GM19452 (cell line): Measurements from ENCODE around the gene TANGO6.

Source experiments
- ATAC-seq: cut with Tn5 transposase; IDR thresholded peaks from one replicate; pipeline ENCODE4 v1.9.1; 2021; ENCODE audit not compliant: unreplicated experiment

TANGO6 gene

DNA sequence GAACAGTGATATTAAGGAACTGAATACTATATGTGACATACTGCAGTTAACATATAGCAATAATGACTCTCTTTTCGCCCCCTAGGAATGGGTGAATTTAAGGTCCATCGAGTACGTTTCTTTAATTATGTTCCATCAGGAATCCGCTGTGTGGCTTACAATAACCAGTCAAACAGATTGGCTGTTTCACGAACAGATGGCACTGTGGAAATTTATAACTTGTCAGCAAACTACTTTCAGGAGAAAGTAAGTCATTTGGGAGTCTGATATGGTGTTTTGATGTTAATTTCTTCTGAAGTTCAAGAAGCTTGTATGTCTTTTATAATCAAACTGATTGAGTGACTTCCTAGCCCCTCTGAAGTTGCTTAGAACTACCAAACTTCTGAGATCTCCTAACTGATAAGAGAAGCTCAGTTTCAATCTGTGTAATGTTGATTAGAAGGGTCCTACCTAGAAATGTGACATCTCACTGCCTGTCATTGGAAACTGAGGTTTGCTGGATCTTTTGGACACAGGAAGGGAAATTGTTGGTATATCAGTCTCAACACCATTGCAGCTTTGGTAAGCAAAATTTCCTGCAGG is 290.1 kb downstream of the TANGO6 start:
- ATAC-seq = no peak
